HepG2 (cell line): Measurements from ENCODE around the gene STC2. TPM values are rescaled to one million over a fixed set of nuclear protein-coding genes. Genes with fewer than 3 reads are reported as not detected.

ENCODE experiments used
- DNMT3B ChIP-seq: conservative IDR thresholded peaks from 2 replicates; pipeline ENCODE4 v1.6.1; 2016; ENCODE audit warnings: missing biosample characterization, control low read depth
- ERF ChIP-seq: IDR thresholded peaks from 2 replicates; pipeline ENCODE4 v1.6.1; 2018; ENCODE audit warnings: missing biosample characterization, missing genetic modification reagents
- JARID2 ChIP-seq: sonication (generic); formaldehyde crosslinking; IDR thresholded peaks from 2 replicates; pipeline ENCODE4 v1.8.1; 2023; ENCODE audit warnings: missing genetic modification reagents, inconsistent platforms; ENCODE audit not compliant: insufficient replicate concordance
- JDP2 ChIP-seq: sonication (generic); formaldehyde crosslinking; IDR thresholded peaks from 2 replicates; pipeline ENCODE4 v1.8.1; 2022; ENCODE audit warnings: missing genetic modification reagents, borderline replicate concordance
- KDM5A ChIP-seq: fragments of 200-600 bp; sonication (generic); IDR thresholded peaks from 2 replicates; pipeline ENCODE4 v1.7.0; 2018; ENCODE audit warnings: antibody characterized with exemption, mild to moderate bottlenecking, low read length, borderline replicate concordance
- KDM6A ChIP-seq: IDR thresholded peaks from 2 replicates; pipeline ENCODE4 v1.6.1; 2016; ENCODE audit warnings: low read depth
- MATR3 ChIP-seq: sonication (generic); formaldehyde crosslinking; IDR thresholded peaks from 2 replicates; pipeline ENCODE4 v1.4.0; 2020; ENCODE audit warnings: missing genetic modification reagents
- MLLT10 ChIP-seq: sonication (generic); formaldehyde crosslinking; IDR thresholded peaks from 2 replicates; pipeline ENCODE4 v1.4.0; 2020; ENCODE audit warnings: missing genetic modification reagents
- NFYB ChIP-seq: sonication (generic); formaldehyde crosslinking; IDR thresholded peaks from 2 replicates; pipeline ENCODE4 v1.4.0; 2020; ENCODE audit warnings: missing genetic modification reagents
- PCBP1 ChIP-seq: fragments of 200-400 bp; formaldehyde crosslinking; IDR thresholded peaks from 2 replicates; pipeline ENCODE4 v1.6.1; 2017; ENCODE audit warnings: mild to moderate bottlenecking, low read depth, low read length, borderline replicate concordance
- RARA ChIP-seq: IDR thresholded peaks from 2 replicates; pipeline ENCODE4 v1.6.1; 2016; ENCODE audit warnings: missing genetic modification reagents, missing compliant biosample characterization
- SOX13 ChIP-seq, 3 experiments: fragments of 450-650 bp in 1 of 3; sonication (generic) in 1 of 3; formaldehyde crosslinking in 1 of 3; IDR thresholded peaks in 2 of 3; conservative IDR thresholded peaks in 1 of 3; 2 replicates each; pipeline versions ENCODE4 v1.5.0 to v1.6.1; 2016 to 2020; ENCODE audit warnings: antibody characterized with exemption in 1 of 3, mild to moderate bottlenecking in 1 of 3, missing compliant biosample characterization in 1 of 3, missing genetic modification reagents in 1 of 3, moderate library complexity in 1 of 3
- SP1 ChIP-seq, 2 experiments: fragments of 450-650 bp in 1 of 2; sonication (generic) in 1 of 2; formaldehyde crosslinking in 1 of 2; IDR thresholded peaks; 2 replicates each; pipeline versions ENCODE4 v1.4.0 to v1.6.1; 2016 to 2020; ENCODE audit warnings: missing genetic modification reagents in 1 of 2
- TBP ChIP-seq: sonication (generic); formaldehyde crosslinking; IDR thresholded peaks from 2 replicates; pipeline ENCODE4 v1.5.0; 2020; ENCODE audit warnings: missing genetic modification reagents
- TSC22D2 ChIP-seq: sonication (generic); formaldehyde crosslinking; IDR thresholded peaks from 2 replicates; pipeline ENCODE4 v1.5.1; 2020; ENCODE audit warnings: missing genetic modification reagents, mild to moderate bottlenecking, borderline replicate concordance
- WIZ ChIP-seq: sonication (generic); formaldehyde crosslinking; IDR thresholded peaks from 2 replicates; pipeline ENCODE4 v1.5.1; 2020; ENCODE audit warnings: mild to moderate bottlenecking, missing genetic modification reagents
- YEATS4 ChIP-seq: sonication (generic); formaldehyde crosslinking; IDR thresholded peaks from 2 replicates; pipeline ENCODE4 v1.4.0; 2020; ENCODE audit warnings: missing genetic modification reagents, borderline replicate concordance
- ZBTB37 ChIP-seq: sonication (generic); formaldehyde crosslinking; IDR thresholded peaks from 2 replicates; pipeline ENCODE4 v1.4.0; 2020; ENCODE audit warnings: mild to moderate bottlenecking, missing genetic modification reagents
- ZBTB7A ChIP-seq: sonication (generic); formaldehyde crosslinking; IDR thresholded peaks from 2 replicates; pipeline ENCODE4 v1.8.0; 2022; ENCODE audit warnings: mild to moderate bottlenecking, missing genetic modification reagents
- ZFP41 ChIP-seq: sonication (generic); formaldehyde crosslinking; IDR thresholded peaks from 2 replicates; pipeline ENCODE4 v1.4.0; 2020; ENCODE audit warnings: mild to moderate bottlenecking, missing genetic modification reagents, borderline replicate concordance
- ZNF446 ChIP-seq: sonication (generic); formaldehyde crosslinking; IDR thresholded peaks from 2 replicates; pipeline ENCODE4 v1.5.0; 2020; ENCODE audit warnings: mild to moderate bottlenecking, missing genetic modification reagents
- ZNF562 ChIP-seq: sonication (generic); formaldehyde crosslinking; IDR thresholded peaks from 2 replicates; pipeline ENCODE4 v1.8.0; 2022; ENCODE audit warnings: missing genetic modification reagents, borderline replicate concordance
- ZNF580 ChIP-seq: IDR thresholded peaks from 2 replicates; pipeline ENCODE4 v1.6.1; 2016; ENCODE audit warnings: low read depth, borderline replicate concordance
- ZNF660 ChIP-seq: sonication (generic); formaldehyde crosslinking; IDR thresholded peaks from 2 replicates; pipeline ENCODE4 v1.5.1; 2020; ENCODE audit warnings: mild to moderate bottlenecking, low read depth, missing genetic modification reagents, borderline replicate concordance
- ZNF678 ChIP-seq: sonication (generic); formaldehyde crosslinking; IDR thresholded peaks from 2 replicates; pipeline ENCODE4 v1.4.0; 2020; ENCODE audit warnings: mild to moderate bottlenecking, missing genetic modification reagents
- ZNF710 ChIP-seq: sonication (generic); formaldehyde crosslinking; IDR thresholded peaks from 2 replicates; pipeline ENCODE4 v1.5.0; 2020; ENCODE audit warnings: mild to moderate bottlenecking, missing genetic modification reagents, borderline replicate concordance
- polyA plus RNA-seq, 8 experiments: library from polyadenylated mRNA; depleted of rRNA in 3 of 8; stranded (reverse) in 7 of 8; unstranded in 1 of 8; fragments of >200 nt; fragmentation: Illumina TruSeq in 4 of 8; extraction: Trizol in 4 of 8; gene quantifications; 2 replicates each; pipeline versions ENCODE4 v1.2.1 to v1.2.3, GENCODE V29; 2011 to 2016; ENCODE audit warnings: low read depth in 4 of 8, missing spikeins in 1 of 8, mixed read lengths in 1 of 8; ENCODE audit not compliant: insufficient read depth in 1 of 8
- total RNA-seq, 5 experiments: library from RNA; depleted of rRNA; stranded (reverse); fragments of >200 nt; fragmentation: Illumina TruSeq; extraction: Trizol; gene quantifications; 2 replicates each; pipeline ENCODE4 v1.2.3, GENCODE V29; 2016; ENCODE audit warnings: low read depth in 1 of 5

Gene STC2
- total and polyA plus RNA-seq, 2 of the 13 experiments (the other 11 are each of a cell fraction or from before 2014, with no cell fraction given) = 27.1 to 69.2 TPM

DNA sequence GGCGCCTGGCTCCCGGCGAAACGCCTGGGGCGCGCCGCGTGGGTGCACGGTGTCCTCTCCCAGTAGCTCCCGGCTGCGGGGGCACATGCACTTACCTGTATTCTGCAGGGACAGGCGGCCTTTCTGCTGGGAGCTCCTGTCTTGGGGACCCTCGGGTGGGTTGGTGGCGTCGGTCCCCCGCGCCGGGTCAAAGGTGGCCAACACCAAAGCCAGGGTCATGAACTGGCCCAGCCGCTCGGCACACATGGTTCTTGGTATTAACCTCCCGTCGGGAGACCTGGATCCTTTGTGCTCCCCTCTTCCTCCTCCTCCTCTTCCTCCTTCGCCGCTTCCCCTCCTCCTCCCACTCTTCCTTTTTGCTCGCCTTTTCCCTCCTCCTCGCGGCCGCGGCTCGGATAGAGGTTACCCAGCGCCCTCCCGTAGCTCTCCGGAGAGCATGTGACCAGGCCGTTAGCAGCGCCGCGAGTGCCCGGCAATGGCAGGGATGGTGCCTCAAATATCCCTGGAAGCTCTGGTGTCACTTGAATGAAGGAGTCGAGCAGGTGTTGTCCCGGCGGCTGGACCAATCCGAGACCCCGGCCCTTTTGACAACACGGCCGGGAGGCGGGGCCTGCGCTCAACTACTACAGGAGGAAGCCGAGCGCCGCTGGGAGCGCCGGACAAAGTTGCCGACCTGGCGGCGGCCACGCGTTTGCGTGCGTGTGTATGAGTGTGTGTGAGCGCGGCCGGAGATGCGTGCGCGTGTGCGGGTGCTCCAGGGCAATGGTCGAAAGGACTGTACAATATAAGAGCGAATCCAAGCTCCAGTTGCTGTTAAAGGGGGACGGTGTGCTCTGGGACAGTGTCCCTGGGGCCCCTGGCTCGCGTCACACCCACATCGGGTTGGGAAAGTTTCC, at the start of gene STC2 (continued):
- TF ChIP-seq ZBTB37 (CRISPR knock-in tag) (0 out of 2 replicates have a peak, but pooled peaks have one; percentile 13), DNMT3B (peak; percentile 53), ZNF446 (CRISPR knock-in tag) (no peak), TSC22D2 (CRISPR knock-in tag) (peak; percentile 88; the same call in 1 of the 2 replicates), NFYB (CRISPR knock-in tag) (peak; percentile 84), KDM5A (peak; percentile 26; the same call in 1 of the 2 replicates), KDM6A (CRISPR knock-in tag) (no peak), WIZ (CRISPR knock-in tag) (peak; percentile 49; the same call in 1 of the 2 replicates), ZBTB7A (CRISPR knock-in tag) (peak; percentile 63; the same call in 1 of the 2 replicates), JDP2 (peak; percentile 66; the same call in 1 of the 2 replicates), SP1 (IDR thresholded peaks at IDR 0.05) (no peak), SP1 (CRISPR knock-in tag; IDR thresholded peaks at IDR 0.05) (peak; percentile 40; the same call in 1 of the 2 replicates), ZNF710 (peak; percentile 27; the same call in 1 of the 2 replicates), ZNF678 (CRISPR knock-in tag) (peak; percentile 9), ERF (CRISPR knock-in tag) (peak; percentile 68), MLLT10 (no peak), ZNF660 (0 out of 2 replicates have a peak, but pooled peaks have one; percentile 33), PCBP1 (peak; percentile 61; the same call in 1 of the 2 replicates), MATR3 (CRISPR knock-in tag) (no peak), ZFP41 (CRISPR knock-in tag) (peak; percentile 76; the same call in 1 of the 2 replicates), SOX13 (IDR thresholded peaks at IDR 0.05) (peak; percentile 63), SOX13 (CRISPR knock-in tag; conservative IDR thresholded peaks at IDR 0.05 in 1 of 2, IDR thresholded peaks at IDR 0.05 in 1 of 2) (peak in 1 of 2 experiments; percentile 56; a peak in 1 of 4 replicates), TBP (CRISPR knock-in tag) (no peak), ZNF562 (CRISPR knock-in tag) (peak; percentile 36; the same call in 1 of the 2 replicates), YEATS4 (peak; percentile 73), JARID2 (CRISPR knock-in tag) (no peak), ZNF580 (CRISPR knock-in tag) (0 out of 2 replicates have a peak, but pooled peaks have one; percentile 63), RARA (CRISPR knock-in tag) (peak; percentile 59)
